GM12873 (cell line): ENCODE data around the gene ZDHHC9.

ENCODE experiments used
- TF ChIP-seq, protein P1 (sequence below): IDR thresholded peaks from 2 replicates; pipeline ENCODE4 v1.5.1; 2012; ENCODE audit warnings: low read depth, mild to moderate bottlenecking, moderate library complexity, low read length, control low read depth; ENCODE audit not compliant: insufficient read depth; ENCODE audit errors: missing control alignments

Gene ZDHHC9

GRCh38 chrX:129777218-129778030 is 66.3 kb downstream of the ZDHHC9 start:
- TF ChIP-seq, protein P1, sequence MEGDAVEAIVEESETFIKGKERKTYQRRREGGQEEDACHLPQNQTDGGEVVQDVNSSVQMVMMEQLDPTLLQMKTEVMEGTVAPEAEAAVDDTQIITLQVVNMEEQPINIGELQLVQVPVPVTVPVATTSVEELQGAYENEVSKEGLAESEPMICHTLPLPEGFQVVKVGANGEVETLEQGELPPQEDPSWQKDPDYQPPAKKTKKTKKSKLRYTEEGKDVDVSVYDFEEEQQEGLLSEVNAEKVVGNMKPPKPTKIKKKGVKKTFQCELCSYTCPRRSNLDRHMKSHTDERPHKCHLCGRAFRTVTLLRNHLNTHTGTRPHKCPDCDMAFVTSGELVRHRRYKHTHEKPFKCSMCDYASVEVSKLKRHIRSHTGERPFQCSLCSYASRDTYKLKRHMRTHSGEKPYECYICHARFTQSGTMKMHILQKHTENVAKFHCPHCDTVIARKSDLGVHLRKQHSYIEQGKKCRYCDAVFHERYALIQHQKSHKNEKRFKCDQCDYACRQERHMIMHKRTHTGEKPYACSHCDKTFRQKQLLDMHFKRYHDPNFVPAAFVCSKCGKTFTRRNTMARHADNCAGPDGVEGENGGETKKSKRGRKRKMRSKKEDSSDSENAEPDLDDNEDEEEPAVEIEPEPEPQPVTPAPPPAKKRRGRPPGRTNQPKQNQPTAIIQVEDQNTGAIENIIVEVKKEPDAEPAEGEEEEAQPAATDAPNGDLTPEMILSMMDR, result no peak

GRCh38 chrX:129773649-129774458 is 69.8 kb downstream of the ZDHHC9 start:
- TF ChIP-seq, protein P1, result no peak

DNA sequence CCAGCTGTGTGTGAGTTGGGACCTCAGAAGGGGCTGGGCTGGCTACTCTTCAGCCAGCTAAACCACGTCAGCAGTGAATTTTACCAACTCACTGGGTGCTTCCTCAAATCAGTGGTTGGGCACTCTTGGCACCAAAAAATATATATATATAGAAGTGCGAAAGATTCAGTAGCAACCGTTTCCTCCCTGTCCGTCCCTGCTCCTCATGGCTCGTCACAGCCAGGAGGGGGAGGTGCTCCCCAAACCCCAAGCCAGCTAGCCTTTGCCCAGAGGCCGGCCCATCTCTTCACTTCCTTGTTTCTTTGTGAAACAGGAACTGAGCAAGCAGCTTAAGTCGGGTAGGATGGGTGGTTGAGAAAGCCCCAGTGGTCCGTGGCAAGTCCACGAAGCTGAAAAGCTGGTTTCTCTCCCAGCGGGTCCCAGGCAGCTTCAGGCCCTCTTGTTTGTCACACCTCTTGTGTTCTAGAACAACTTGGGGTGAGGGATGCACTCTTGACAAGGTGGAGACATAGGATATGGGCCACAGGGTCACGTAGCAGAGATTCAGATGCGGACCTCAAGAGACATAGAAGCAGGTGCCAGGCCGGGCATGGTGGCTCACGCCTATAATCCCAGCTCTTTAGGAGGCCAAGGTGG is 70.8 kb downstream of the ZDHHC9 start:
- TF ChIP-seq, protein P1, result no peak

- TF ChIP-seq, protein P1, result no peak
Measured at GRCh38 chrX:129771266-129771995, 72.3 kb downstream of the ZDHHC9 start.

DNA sequence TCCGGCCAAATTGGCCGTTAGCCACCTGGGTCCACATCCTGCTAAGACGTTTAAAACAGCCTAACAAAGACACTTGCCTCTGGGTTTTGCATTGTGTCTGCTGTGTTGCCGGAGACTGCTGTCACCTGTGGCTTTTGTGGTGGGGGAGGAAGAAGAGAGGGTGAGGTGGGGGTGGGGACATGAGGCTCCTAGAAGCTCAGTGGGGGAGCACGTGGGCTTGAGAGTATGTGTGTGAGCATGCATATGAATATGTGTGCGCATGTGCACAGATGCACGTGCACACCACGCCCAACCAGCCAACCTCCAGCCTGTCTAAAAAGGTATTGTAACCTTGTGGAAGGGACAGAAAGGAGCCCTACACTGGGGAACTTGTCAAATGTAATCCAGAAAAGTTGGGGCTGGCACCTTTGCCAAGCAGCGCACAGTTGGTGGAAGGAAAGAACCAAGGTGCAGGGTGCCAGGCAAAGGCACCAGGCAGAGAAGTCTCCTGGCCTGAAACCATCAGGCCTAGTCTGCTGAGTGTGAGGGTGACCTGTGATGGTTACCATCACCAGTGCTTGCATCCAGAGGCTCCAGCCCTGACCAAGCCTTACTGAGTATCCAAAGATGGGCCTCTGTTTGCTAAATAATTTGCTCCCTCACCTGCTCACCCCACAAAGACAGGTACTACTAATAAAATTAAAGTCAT is 74.1 kb downstream of the ZDHHC9 start:
- TF ChIP-seq, protein P1, result no peak

- TF ChIP-seq, protein P1, result no peak
Measured at GRCh38 chrX:129768586-129769466, 74.9 kb downstream of the ZDHHC9 start.
